Transverse colon (tissue), 4 donors: ENCODE measurements around the gene ZNF385D. TPM values are rescaled to one million over a fixed set of nuclear protein-coding genes. Genes with fewer than 3 reads are reported as not detected.

Source experiments
- DNase-seq: peaks from one replicate; pipeline ENCODE4 v3.0.0-alpha.2; 2019
- H3K27ac ChIP-seq, 4 donors: fragments of 200-600 bp; sonication (generic); 2 replicates each; pipeline ENCODE4 v1.5.1; 2016 to 2018; ENCODE audit warnings: inconsistent platforms in 4 of 4
- H3K27me3 ChIP-seq: fragments of 200-600 bp; sonication (generic); 2 replicates; pipeline ENCODE4 v1.5.1; 2017; ENCODE audit warnings: inconsistent platforms
- H3K36me3 ChIP-seq, 4 donors: fragments of 200-600 bp; sonication (generic); 2 replicates each; pipeline ENCODE4 v1.5.1; 2017 to 2019; ENCODE audit warnings: inconsistent platforms in 4 of 4
- H3K4me1 ChIP-seq, 4 donors: fragments of 200-600 bp; sonication (generic); 2 replicates each; pipeline ENCODE4 v1.5.1; 2017 to 2020; ENCODE audit warnings: inconsistent platforms in 4 of 4
- H3K4me3 ChIP-seq, 4 donors: fragments of 200-600 bp; sonication (generic); 1 replicate in 1 of 4; 2 replicates in 3 of 4; pipeline versions ENCODE4 v1.5.1 to v1.6.1; 2017 to 2019; ENCODE audit warnings: inconsistent platforms in 4 of 4
- H3K9me3 ChIP-seq, 2 donors: fragments of 200-600 bp; sonication (generic); 2 replicates each; pipeline ENCODE4 v1.5.1; 2017 to 2019; ENCODE audit warnings: inconsistent platforms in 2 of 2
- EP300 ChIP-seq: sonication (generic); formaldehyde crosslinking; IDR thresholded peaks from one replicate; pipeline ENCODE4 v1.6.1; 2017; ENCODE audit warnings: antibody characterized with exemption, low read depth
- POLR2A ChIP-seq: fragments of 450-650 bp; IDR thresholded peaks from one replicate; pipeline ENCODE4 v1.6.1; 2016; ENCODE audit warnings: antibody characterized with exemption, mild to moderate bottlenecking, moderate library complexity
- POLR2AphosphoS5 ChIP-seq, 3 donors: sonication (generic); formaldehyde crosslinking; IDR thresholded peaks; one replicate each; pipeline ENCODE4 v1.6.1; 2016; ENCODE audit warnings: antibody characterized with exemption in 3 of 3
- WGBS, 2 donors: methylation state at CpG; one replicate each; pipeline ENCODE4 v1.1.5; 2018; ENCODE audit warnings: low coverage in 1 of 2; 5-methylcytosine and 5-hydroxymethylcytosine counted together
- in situ Hi-C, 4 donors: fragments of 200-750 bp; cut with MboI; loops; one replicate each; pipeline versions ENCODE4 v1.15.0 to v1.15.1; 2017; ENCODE audit warnings: low sequenced_read_pairs in 3 of 4, low pct_ligation_motif_present in 1 of 4, low pct_unique_long_range_greater_than_20kb in 1 of 4
- intact Hi-C: fragments of 100-400 bp; cut with DNase I; formaldehyde crosslinking; loops from one replicate; pipeline ENCODE4 v1.15.1; 2023; ENCODE audit warnings: low total_unique reads
- total RNA-seq, 4 donors: library from RNA; depleted of rRNA; stranded (reverse); fragments of >200 nt; gene quantifications; one replicate each; pipeline ENCODE4 v1.1.0, GENCODE V29; 2016
- TF ChIP-seq, protein P1 (sequence below), 5 experiments: fragments of 200-600 bp in 3 of 5; fragments of 450-650 bp in 2 of 5; sonication (generic) in 3 of 5; IDR thresholded peaks; 1 replicate in 2 of 5; 2 replicates in 3 of 5; pipeline ENCODE4 v1.5.1; 2016 to 2017; ENCODE audit warnings: antibody characterized with exemption in 5 of 5, inconsistent platforms in 3 of 5, mild to moderate bottlenecking in 2 of 5, moderate library complexity in 1 of 5

ZNF385D gene
- total RNA-seq, 4 donors from 2014 or later: 0.40 to 0.75 (median 0.52) TPM

DNA sequence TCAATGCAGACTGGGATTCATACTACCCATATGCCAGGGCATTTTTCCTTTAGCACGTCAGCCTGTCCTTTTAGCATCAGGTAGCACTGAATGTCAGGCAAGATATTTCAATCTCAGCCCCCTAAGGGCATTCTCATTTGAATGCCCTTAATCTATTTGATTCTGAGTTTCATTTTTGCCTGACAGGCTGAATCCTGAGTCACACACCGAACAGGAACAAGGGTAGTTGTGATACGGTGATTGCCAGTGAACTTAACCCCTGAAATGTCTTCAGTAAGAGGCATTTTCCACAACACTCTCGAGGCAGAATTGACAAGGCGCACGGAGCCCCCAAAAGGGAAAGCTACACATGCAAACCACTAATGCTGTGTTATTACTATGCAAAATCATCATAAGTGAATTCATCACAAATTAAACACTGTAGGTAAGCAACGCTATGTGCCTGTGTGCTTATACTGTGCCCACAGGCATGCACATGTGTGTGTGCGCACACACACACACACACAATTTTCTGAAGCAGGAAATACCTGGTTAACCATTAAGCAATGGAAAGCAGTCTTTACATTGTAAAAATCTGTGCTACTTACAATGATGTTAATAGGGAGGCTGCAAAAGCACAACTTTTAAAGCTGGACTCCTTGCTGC, 130.4 kb downstream of the ZNF385D start:
- no peak overlapping the region for H3K4me3 ChIP-seq
- no peak overlapping the region for H3K27ac ChIP-seq
- in situ Hi-C loops (no loop called here), intact Hi-C loops (no loop called here)
- TF ChIP-seq POLR2A: no peak
- TF ChIP-seq EP300: no peak
- TF ChIP-seq, protein P1, sequence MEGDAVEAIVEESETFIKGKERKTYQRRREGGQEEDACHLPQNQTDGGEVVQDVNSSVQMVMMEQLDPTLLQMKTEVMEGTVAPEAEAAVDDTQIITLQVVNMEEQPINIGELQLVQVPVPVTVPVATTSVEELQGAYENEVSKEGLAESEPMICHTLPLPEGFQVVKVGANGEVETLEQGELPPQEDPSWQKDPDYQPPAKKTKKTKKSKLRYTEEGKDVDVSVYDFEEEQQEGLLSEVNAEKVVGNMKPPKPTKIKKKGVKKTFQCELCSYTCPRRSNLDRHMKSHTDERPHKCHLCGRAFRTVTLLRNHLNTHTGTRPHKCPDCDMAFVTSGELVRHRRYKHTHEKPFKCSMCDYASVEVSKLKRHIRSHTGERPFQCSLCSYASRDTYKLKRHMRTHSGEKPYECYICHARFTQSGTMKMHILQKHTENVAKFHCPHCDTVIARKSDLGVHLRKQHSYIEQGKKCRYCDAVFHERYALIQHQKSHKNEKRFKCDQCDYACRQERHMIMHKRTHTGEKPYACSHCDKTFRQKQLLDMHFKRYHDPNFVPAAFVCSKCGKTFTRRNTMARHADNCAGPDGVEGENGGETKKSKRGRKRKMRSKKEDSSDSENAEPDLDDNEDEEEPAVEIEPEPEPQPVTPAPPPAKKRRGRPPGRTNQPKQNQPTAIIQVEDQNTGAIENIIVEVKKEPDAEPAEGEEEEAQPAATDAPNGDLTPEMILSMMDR (IDR thresholded peaks at IDR 0.05): no peak
- no peak for TF ChIP-seq POLR2AphosphoS5 (IDR thresholded peaks at IDR 0.05)
- H3K36me3 ChIP-seq: no peaks in the 10 kb centered on the region
- H3K27me3 ChIP-seq: no peaks in the 10 kb centered on the region
- no peaks in the 10 kb centered on the region for H3K9me3 ChIP-seq
- WGBS, 2 donors: 45 to 47% methylated on average over 2 to 8 of the region's 8 CpGs
- no peaks in the 10 kb centered on the region for H3K4me1 ChIP-seq
- DNase-seq: no peak

DNA sequence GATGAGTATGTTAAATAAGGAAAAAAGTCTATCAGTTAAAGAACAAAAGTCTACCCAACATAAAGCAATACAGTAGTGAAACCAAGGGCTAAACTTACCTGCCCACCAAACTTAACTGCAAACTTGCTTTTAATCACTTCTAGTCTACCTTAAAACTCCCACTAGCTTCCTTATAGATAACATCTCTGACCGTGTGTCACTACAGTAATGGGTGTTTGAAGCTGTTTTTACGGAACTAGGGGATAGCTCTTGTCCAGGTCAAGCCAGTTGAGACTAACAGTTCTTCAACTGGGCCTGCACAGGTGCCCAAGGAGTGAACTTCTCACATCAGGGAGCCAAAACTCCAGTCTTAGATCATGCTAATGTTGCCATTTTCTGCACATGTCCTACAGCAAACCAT, 132.3 kb downstream of the ZNF385D start:
- H3K9me3 ChIP-seq: no peaks in the 10 kb centered on the region
- H3K27me3 ChIP-seq: no peaks in the 10 kb centered on the region
- intact Hi-C loops (no loop called here), in situ Hi-C loops (no loop called here)
- H3K36me3 ChIP-seq: no peaks in the 10 kb centered on the region
- no peak overlapping the region for H3K4me3 ChIP-seq
- TF ChIP-seq EP300: no peak
- TF ChIP-seq, protein P1 (IDR thresholded peaks at IDR 0.05): no peak
- TF ChIP-seq POLR2A: no peak
- TF ChIP-seq POLR2AphosphoS5 (IDR thresholded peaks at IDR 0.05): no peak
- no peak for DNase-seq
- 62 to 69% methylated on average over 2 of the region's 2 CpGs for WGBS, 2 donors
- H3K27ac ChIP-seq: no peak overlapping the region
- no peaks in the 10 kb centered on the region for H3K4me1 ChIP-seq

DNA sequence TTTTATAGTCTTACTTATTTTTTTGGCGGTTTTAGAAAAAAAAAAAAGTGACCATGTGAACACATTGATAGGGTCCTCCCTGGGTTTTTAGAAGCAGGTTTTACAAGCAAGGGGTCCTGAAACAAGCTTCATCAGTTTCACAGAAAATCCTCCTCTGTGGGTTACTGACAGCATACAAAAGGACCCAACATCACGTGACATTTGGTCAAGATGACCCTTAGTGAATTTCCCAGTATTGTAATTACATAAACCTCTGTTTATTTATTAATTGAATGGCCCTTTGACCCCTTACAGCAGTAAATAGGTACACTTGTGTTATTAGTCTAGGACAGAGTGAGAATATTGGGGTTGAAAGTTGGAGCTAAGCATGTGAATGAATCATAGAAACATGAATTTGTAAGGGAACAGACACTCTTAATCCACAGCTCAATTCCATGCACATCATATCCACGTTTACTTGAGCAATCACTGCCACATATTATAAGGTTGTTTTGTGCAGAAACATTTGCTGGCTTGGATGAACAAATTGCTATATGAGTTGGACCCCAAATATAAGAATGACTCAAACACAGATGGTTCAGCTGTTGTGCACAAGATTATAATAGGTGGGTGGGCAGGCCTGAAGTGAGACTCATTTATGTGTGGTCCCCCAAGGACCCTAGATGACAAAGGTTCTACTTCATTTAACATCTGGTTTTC, 137.5 kb downstream of the ZNF385D start:
- Histone ChIP-seq H3K4me3 (no peak overlapping the region), H3K4me1 (no peaks in the 10 kb centered on the region), H3K27ac (no peak overlapping the region), H3K27me3 (no peaks in the 10 kb centered on the region), H3K9me3 (no peaks in the 10 kb centered on the region), H3K36me3 (no peaks in the 10 kb centered on the region)
- 56 to 78% methylated on average over 3 of the region's 3 CpGs for WGBS, 2 donors
- no peak for DNase-seq
- in situ Hi-C loops: no loop called here
- TF ChIP-seq, protein P1 (IDR thresholded peaks at IDR 0.05): no peak
- TF ChIP-seq EP300: no peak
- TF ChIP-seq POLR2AphosphoS5 (IDR thresholded peaks at IDR 0.05): no peak
- no peak for TF ChIP-seq POLR2A
- intact Hi-C loops: no loop called here

DNA sequence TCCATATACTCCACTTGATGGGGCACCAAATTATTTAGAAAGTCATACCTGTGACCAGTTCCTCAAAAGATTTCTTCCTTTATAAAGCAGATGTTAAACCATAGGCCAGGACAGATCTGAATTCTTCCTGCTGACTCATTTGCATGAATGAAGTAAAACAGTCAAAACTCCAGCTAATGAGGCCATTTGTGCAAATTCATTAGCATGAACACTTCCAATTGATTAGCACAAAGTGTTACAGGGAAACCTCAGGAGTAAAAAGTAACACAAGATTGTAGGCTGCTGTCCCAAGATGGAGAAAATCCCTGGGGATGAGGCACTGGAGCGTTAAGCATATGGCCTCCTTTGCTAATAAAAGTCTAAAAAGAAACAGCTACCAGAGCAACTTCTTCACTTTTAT, 149.8 kb downstream of the ZNF385D start:
- in situ Hi-C loops: no loop called here
- no peak for TF ChIP-seq POLR2AphosphoS5 (IDR thresholded peaks at IDR 0.05)
- TF ChIP-seq, protein P1 (IDR thresholded peaks at IDR 0.05): no peak
- no peak for DNase-seq
- Histone ChIP-seq H3K27ac (no peak overlapping the region), H3K27me3 (no peaks in the 10 kb centered on the region), H3K4me1 (no peaks in the 10 kb centered on the region), H3K9me3 (no peaks in the 10 kb centered on the region), H3K4me3 (no peak overlapping the region), H3K36me3 (no peaks in the 10 kb centered on the region)
- WGBS, 2 donors: 76 to 89% methylated on average over 1 of the region's 1 CpG
- intact Hi-C loops: no loop called here
